ENCODE data around the gene AWAT2. TPM values are rescaled to one million over a fixed set of nuclear protein-coding genes. Genes with fewer than 3 reads are reported as not detected.

AWAT2 gene
- total and polyA plus RNA-seq, 2 experiments from 2014 or later = not detected

- DNase-seq (ENCODE audit: low spot score) = no peak
- no peak overlapping the region for H2AFZ ChIP-seq
- no peak for TF ChIP-seq EZH2phosphoT487 (IDR thresholded peaks at IDR 0.05; ENCODE audit: low read depth, severe bottlenecking, unreplicated experiment)
- TF ChIP-seq EZH2 (IDR thresholded peaks at IDR 0.05; ENCODE audit: borderline replicate concordance) = no peak
- no peak for TF ChIP-seq CTCF (IDR thresholded peaks at IDR 0.05; ENCODE audit: poor library complexity)
- H3K4me3 ChIP-seq = no peak overlapping the region
- no peak overlapping the region for H3K27ac ChIP-seq
- no peaks in the 10 kb centered on the region for H3K36me3 ChIP-seq (replicated peaks; ENCODE audit: insufficient read depth, low read depth)
- H3K9me2 ChIP-seq (replicated peaks; ENCODE audit: insufficient read depth) = no peaks in the 10 kb centered on the region
- no peaks in the 10 kb centered on the region for H4K20me1 ChIP-seq (ENCODE audit: insufficient read depth, poor library complexity, severe bottlenecking)
- H3K27me3 ChIP-seq = no peaks in the 10 kb centered on the region
- no peaks in the 10 kb centered on the region for H3K9me3 ChIP-seq (ENCODE audit: low read depth)
- H3K4me1 ChIP-seq (ENCODE audit: insufficient read depth) = no peaks in the 10 kb centered on the region
- no peaks in the 10 kb centered on the region for H3K79me2 ChIP-seq
- 60% methylated on average over 4 of the region's 4 CpGs for WGBS (ENCODE audit: low lambda C conversion rate, missing lambda C conversion rate)
- no peak overlapping the region for H3K4me2 ChIP-seq
Observed at GRCh38 chrX:70029863-70030262, 19.9 kb downstream of the AWAT2 start.

GRCh38 chrX:70026851-70027200, 22.9 kb downstream of the AWAT2 start:
- WGBS (ENCODE audit: low lambda C conversion rate, missing lambda C conversion rate) = 67% methylated on average over 4 of the region's 4 CpGs
- no peaks in the 10 kb centered on the region for H3K36me3 ChIP-seq (replicated peaks; ENCODE audit: insufficient read depth, low read depth)
- DNase-seq (ENCODE audit: low spot score) = no peak
- no peaks in the 10 kb centered on the region for H3K9me2 ChIP-seq (replicated peaks; ENCODE audit: insufficient read depth)
- no peak overlapping the region for H2AFZ ChIP-seq
- no peak overlapping the region for H3K4me2 ChIP-seq
- H4K20me1 ChIP-seq (ENCODE audit: insufficient read depth, poor library complexity, severe bottlenecking) = no peaks in the 10 kb centered on the region
- H3K9me3 ChIP-seq (ENCODE audit: low read depth) = no peaks in the 10 kb centered on the region
- H3K4me3 ChIP-seq = no peak overlapping the region
- H3K27ac ChIP-seq = no peak overlapping the region
- no peak for TF ChIP-seq CTCF (IDR thresholded peaks at IDR 0.05; ENCODE audit: poor library complexity)
- no peak for TF ChIP-seq EZH2 (IDR thresholded peaks at IDR 0.05; ENCODE audit: borderline replicate concordance)
- TF ChIP-seq EZH2phosphoT487 (IDR thresholded peaks at IDR 0.05; ENCODE audit: low read depth, severe bottlenecking, unreplicated experiment) = no peak
- H3K4me1 ChIP-seq (ENCODE audit: insufficient read depth) = no peaks in the 10 kb centered on the region
- no peaks in the 10 kb centered on the region for H3K27me3 ChIP-seq
- no peaks in the 10 kb centered on the region for H3K79me2 ChIP-seq

- H3K79me2 ChIP-seq = no peaks in the 10 kb centered on the region
- no peaks in the 10 kb centered on the region for H3K9me3 ChIP-seq (ENCODE audit: low read depth)
- no peaks in the 10 kb centered on the region for H3K36me3 ChIP-seq (replicated peaks; ENCODE audit: insufficient read depth, low read depth)
- no peak overlapping the region for H2AFZ ChIP-seq
- WGBS (ENCODE audit: low lambda C conversion rate, missing lambda C conversion rate) = 64% methylated on average over 1 of the region's 1 CpG
- H3K4me3 ChIP-seq = no peak overlapping the region
- no peaks in the 10 kb centered on the region for H3K4me1 ChIP-seq (ENCODE audit: insufficient read depth)
- no peaks in the 10 kb centered on the region for H3K27me3 ChIP-seq
- H4K20me1 ChIP-seq (ENCODE audit: insufficient read depth, poor library complexity, severe bottlenecking) = no peaks in the 10 kb centered on the region
- H3K4me2 ChIP-seq = no peak overlapping the region
- TF ChIP-seq CTCF (IDR thresholded peaks at IDR 0.05; ENCODE audit: poor library complexity) = no peak
- no peak for TF ChIP-seq EZH2 (IDR thresholded peaks at IDR 0.05; ENCODE audit: borderline replicate concordance)
- no peak for TF ChIP-seq EZH2phosphoT487 (IDR thresholded peaks at IDR 0.05; ENCODE audit: low read depth, severe bottlenecking, unreplicated experiment)
- H3K27ac ChIP-seq = no peak overlapping the region
- no peak for DNase-seq (ENCODE audit: low spot score)
- H3K9me2 ChIP-seq (replicated peaks; ENCODE audit: insufficient read depth) = no peaks in the 10 kb centered on the region
Observed at GRCh38 chrX:70026112-70026850, 23.5 kb downstream of the AWAT2 start.
